KOPT-K1 (cell line): ENCODE results near the gene MIEN1.
"Not testable (repeated sequence)": the region's sequence is repeated elsewhere in the genome, so short reads cannot be mapped to it uniquely, and the experiment has no call there.

Experiments used
- H3K27ac ChIP-seq: fragments of 200-600 bp; sonication (generic); 2 replicates; pipeline ENCODE4 v1.5.1; 2016; ENCODE audit warnings: antibody characterized with exemption, mild to moderate bottlenecking, low read depth, low read length; ENCODE audit not compliant: poor library complexity, severe bottlenecking
- H3K36me3 ChIP-seq: fragments of 200-600 bp; sonication (generic); 2 replicates; pipeline ENCODE4 v1.5.1; 2017; ENCODE audit warnings: antibody characterized with exemption, mild to moderate bottlenecking, low read length, moderate library complexity; ENCODE audit not compliant: insufficient read depth
- H3K9me3 ChIP-seq: fragments of 200-600 bp; sonication (generic); 2 replicates; pipeline ENCODE4 v1.5.1; 2017; ENCODE audit warnings: antibody characterized with exemption, low read length, mild to moderate bottlenecking; ENCODE audit not compliant: insufficient read depth, poor library complexity, severe bottlenecking

MIEN1 gene

GRCh38 chr17:39750131-39751015, 20.0 kb upstream of the MIEN1 start:
- Histone ChIP-seq H3K36me3 (no peaks in the 10 kb centered on the region), H3K9me3 (no peaks in the 10 kb centered on the region), H3K27ac (no peak overlapping the region)

GRCh38 chr17:39748444-39749034, 18.2 kb upstream of the MIEN1 start:
- not testable (repeated sequence) for H3K9me3 ChIP-seq, H3K27ac ChIP-seq, H3K36me3 ChIP-seq

GRCh38 chr17:39747745-39748144, 17.4 kb upstream of the MIEN1 start:
- H3K36me3 ChIP-seq = no peaks in the 10 kb centered on the region
- H3K9me3 ChIP-seq = no peaks in the 10 kb centered on the region
- H3K27ac ChIP-seq = no peak overlapping the region

- H3K27ac ChIP-seq = no peak overlapping the region
- no peaks in the 10 kb centered on the region for H3K9me3 ChIP-seq
- H3K36me3 ChIP-seq = no peaks in the 10 kb centered on the region
Observed at GRCh38 chr17:39746145-39746461, 15.8 kb upstream of the MIEN1 start.

- H3K27ac ChIP-seq = no peak overlapping the region
- H3K9me3 ChIP-seq = no peaks in the 10 kb centered on the region
- H3K36me3 ChIP-seq = no peaks in the 10 kb centered on the region
Observed at GRCh38 chr17:39745335-39746144, 15.2 kb upstream of the MIEN1 start.

- no peak overlapping the region for H3K27ac ChIP-seq
- H3K36me3 ChIP-seq = no peaks in the 10 kb centered on the region
- H3K9me3 ChIP-seq = no peaks in the 10 kb centered on the region
Observed at GRCh38 chr17:39744836-39745215, 14.5 kb upstream of the MIEN1 start.

- H3K36me3 ChIP-seq = no peaks in the 10 kb centered on the region
- H3K27ac ChIP-seq = no peak overlapping the region
Observed at GRCh38 chr17:39744075-39744835, 13.9 kb upstream of the MIEN1 start.

GRCh38 chr17:39742856-39743436, 12.6 kb upstream of the MIEN1 start:
- Histone ChIP-seq H3K36me3 (no peaks in the 10 kb centered on the region), H3K27ac (no peak overlapping the region), H3K9me3 (no peaks in the 10 kb centered on the region)

More at GRCh38 chr17:39744075-39744835, 13.9 kb upstream of the MIEN1 start:
- H3K9me3 ChIP-seq = no peaks in the 10 kb centered on the region

- H3K27ac ChIP-seq = no peak overlapping the region
- no peaks in the 10 kb centered on the region for H3K9me3 ChIP-seq
- no peaks in the 10 kb centered on the region for H3K36me3 ChIP-seq
Observed at GRCh38 chr17:39742126-39742855, 12.0 kb upstream of the MIEN1 start.

- H3K36me3 ChIP-seq = no peaks in the 10 kb centered on the region
- no peak overlapping the region for H3K27ac ChIP-seq
Observed at GRCh38 chr17:39740357-39741111, 10.2 kb upstream of the MIEN1 start.

GRCh38 chr17:39739885-39740356, 9.6 kb upstream of the MIEN1 start:
- H3K27ac ChIP-seq = no peak overlapping the region

More at GRCh38 chr17:39740357-39741111, 10.2 kb upstream of the MIEN1 start:
- no peaks in the 10 kb centered on the region for H3K9me3 ChIP-seq

GRCh38 chr17:39738983-39739884, 8.9 kb upstream of the MIEN1 start:
- no peaks in the 10 kb centered on the region for H3K9me3 ChIP-seq
- H3K36me3 ChIP-seq = no peaks in the 10 kb centered on the region
- H3K27ac ChIP-seq = no peak overlapping the region

More at GRCh38 chr17:39739885-39740356, 9.6 kb upstream of the MIEN1 start:
- no peaks in the 10 kb centered on the region for H3K9me3 ChIP-seq
- no peaks in the 10 kb centered on the region for H3K36me3 ChIP-seq

GRCh38 chr17:39738568-39738901, 8.2 kb upstream of the MIEN1 start:
- Histone ChIP-seq H3K27ac (no peak overlapping the region), H3K9me3 (no peaks in the 10 kb centered on the region), H3K36me3 (no peaks in the 10 kb centered on the region)
